ENCODE measurements around the gene HCFC1.

Gene HCFC1

GRCh38 chrX:153911798-153912197, 59.8 kb downstream of the HCFC1 start:
- no peaks in the 10 kb centered on the region for H3K4me1 Mint-ChIP-seq
- H3K36me3 Mint-ChIP-seq (ENCODE audit: low read depth) = no peaks in the 10 kb centered on the region
- peaks cover 17% of the 10 kb centered on the region for H3K9me3 Mint-ChIP-seq
- H3K4me3 Mint-ChIP-seq = no peak overlapping the region
- no peak overlapping the region for H3K27ac Mint-ChIP-seq
- TF ChIP-seq CTCF (IDR thresholded peaks at IDR 0.05; ENCODE audit: unreplicated experiment in 3 of 3) = no peak
- H3K27me3 Mint-ChIP-seq (ENCODE audit: low read depth) = no peaks in the 10 kb centered on the region

- H3K4me1 Mint-ChIP-seq = no peaks in the 10 kb centered on the region
- no peaks in the 10 kb centered on the region for H3K27me3 Mint-ChIP-seq (ENCODE audit: low read depth)
- no peak overlapping the region for H3K27ac Mint-ChIP-seq
- no peak for TF ChIP-seq CTCF (IDR thresholded peaks at IDR 0.05; ENCODE audit: unreplicated experiment in 3 of 3)
- H3K36me3 Mint-ChIP-seq (ENCODE audit: low read depth) = no peaks in the 10 kb centered on the region
- no peak overlapping the region for H3K4me3 Mint-ChIP-seq
- peaks cover 15% of the 10 kb centered on the region for H3K9me3 Mint-ChIP-seq
These were observed 61.2 kb downstream of the HCFC1 start for GRCh38 chrX:153910446-153910845.

GRCh38 chrX:153909980-153910360, 61.6 kb downstream of the HCFC1 start:
- no peak for TF ChIP-seq CTCF (IDR thresholded peaks at IDR 0.05; ENCODE audit: unreplicated experiment in 3 of 3)
- Mint-ChIP-seq H3K27me3 (ENCODE audit: low read depth) (no peaks in the 10 kb centered on the region), H3K4me1 (no peaks in the 10 kb centered on the region), H3K4me3 (no peak overlapping the region), H3K27ac (no peak overlapping the region), H3K36me3 (ENCODE audit: low read depth) (no peaks in the 10 kb centered on the region), H3K9me3 (peaks cover 15% of the 10 kb centered on the region)

GRCh38 chrX:153909024-153909979, 62.3 kb downstream of the HCFC1 start:
- Mint-ChIP-seq H3K4me3 (no peak overlapping the region), H3K9me3 (peaks cover 9% of the 10 kb centered on the region), H3K27ac (no peak overlapping the region), H3K4me1 (no peaks in the 10 kb centered on the region), H3K27me3 (ENCODE audit: low read depth) (no peaks in the 10 kb centered on the region), H3K36me3 (ENCODE audit: low read depth) (no peaks in the 10 kb centered on the region)
- TF ChIP-seq CTCF (IDR thresholded peaks at IDR 0.05; ENCODE audit: unreplicated experiment in 3 of 3) = no peak

GRCh38 chrX:153908219-153908860, 63.3 kb downstream of the HCFC1 start:
- Mint-ChIP-seq H3K4me1 (no peaks in the 10 kb centered on the region), H3K4me3 (no peak overlapping the region), H3K36me3 (ENCODE audit: low read depth) (no peaks in the 10 kb centered on the region), H3K27ac (no peak overlapping the region), H3K27me3 (ENCODE audit: low read depth) (no peaks in the 10 kb centered on the region), H3K9me3 (peaks cover 8% of the 10 kb centered on the region)
- TF ChIP-seq CTCF (IDR thresholded peaks at IDR 0.05; ENCODE audit: unreplicated experiment in 3 of 3) = no peak

All from nephron (organoid).